K562 (cell line): Measurements from ENCODE around the gene TIMM23. TPM values are rescaled to one million over a fixed set of nuclear protein-coding genes. Genes with fewer than 3 reads are reported as not detected.
"Not testable (repeated sequence)": the region's sequence is repeated elsewhere in the genome, so short reads cannot be mapped to it uniquely, and the experiment has no call there.

Experiments
- ATAC-seq: fragments of 200-7000 bp; cut with Tn5 transposase; 3 replicates; pipeline ENCODE4 v1.9.1; 2020; ENCODE audit warnings: moderate library complexity
- BruUV-seq: library from RNA; stranded (reverse); fragments of 400-500 nt; replicated peaks from 2 replicates; lab custom pipeline; 2021; lab: Mats Ljungman, UMichigan
- CTCF ChIA-PET: fragments of 300-600 bp; formaldehyde crosslinking; extraction: SDS; loops from one replicate; lab custom pipeline; 2021; ENCODE audit warnings: low intra/inter-chr PET ratio; lab: Yijun Ruan, JAX
- POLR2A ChIA-PET: fragments of 300-600, 350-650 bp; sonication (Branson Sonifier 250); formaldehyde crosslinking; extraction: SDS; loops from one replicate; lab custom pipeline; 2021; ENCODE audit warnings: antibody characterized with exemption, inconsistent platforms; lab: Yijun Ruan, JAX
- DNase-seq, 4 experiments: peaks; one replicate each; pipeline versions ENCODE4 v3.0.0 to v3.0.0-alpha.2; 2011 to 2018; ENCODE audit warnings: low spot score in 3 of 4, mixed read lengths in 3 of 4; ENCODE audit errors: extremely low read depth in 1 of 4
- FAIRE-seq: peaks from 2 replicates; lab custom pipeline; 2011; peaks lifted over from hg19 to GRCh38; lab: Jason Lieb, UNC
- H2AFZ ChIP-seq: 2 replicates; pipeline ENCODE4 v1.6.0; 2011; ENCODE audit warnings: low read depth, low read length, control low read depth, inconsistent platforms
- H3K27ac ChIP-seq: fragments of 200-600 bp; 3 replicates; pipeline ENCODE4 v1.8.0; 2011; ENCODE audit warnings: low read depth, mild to moderate bottlenecking, control low read depth, inconsistent platforms, low read length, moderate library complexity, mixed read lengths; ENCODE audit errors: extremely low read depth
- H3K27me3 ChIP-seq, 2 experiments: fragments of 300-600 bp in 1 of 2; 2 replicates in 1 of 2; 3 replicates in 1 of 2; pipeline versions ENCODE4 v1.6.0 to v1.8.0; 2011; ENCODE audit warnings: inconsistent platforms in 2 of 2, low read length in 2 of 2, mild to moderate bottlenecking in 1 of 2, mixed read lengths in 1 of 2, moderate library complexity in 1 of 2; ENCODE audit not compliant: control insufficient read depth in 2 of 2, insufficient read depth in 2 of 2
- H3K36me3 ChIP-seq: fragments of 300-600 bp; 3 replicates; pipeline ENCODE4 v1.8.0; 2011; ENCODE audit warnings: mild to moderate bottlenecking, low read length, inconsistent platforms; ENCODE audit not compliant: control insufficient read depth, insufficient read depth
- H3K4me1 ChIP-seq, 2 experiments: fragments of 200-600 bp in 1 of 2; replicated peaks in 1 of 2; 2 replicates in 1 of 2; 3 replicates in 1 of 2; pipeline versions ENCODE4 v1.5.1 to v1.8.0; 2011; ENCODE audit warnings: inconsistent platforms in 2 of 2, low read length in 2 of 2, mild to moderate bottlenecking in 1 of 2, mixed read lengths in 1 of 2, moderate library complexity in 1 of 2; ENCODE audit not compliant: control insufficient read depth in 2 of 2, insufficient read depth in 2 of 2
- H3K4me2 ChIP-seq: 2 replicates; pipeline ENCODE4 v1.6.1; 2011; ENCODE audit warnings: low read length, control low read depth, inconsistent platforms, mixed read lengths; ENCODE audit not compliant: insufficient read depth
- H3K4me3 ChIP-seq: fragments of 200-600 bp; sonication (generic), shearing (Covaris generic); 2 replicates; pipeline ENCODE4 v1.5.1; 2016; ENCODE audit warnings: control low read depth, inconsistent platforms
- H3K79me2 ChIP-seq: fragments of 200-600 bp; 3 replicates; pipeline ENCODE4 v1.8.0; 2011; ENCODE audit warnings: low read length, inconsistent platforms; ENCODE audit not compliant: control insufficient read depth, insufficient read depth
- H3K9ac ChIP-seq, 2 experiments: 2 replicates each; pipeline versions ENCODE4 v1.6.0 to v1.6.1; 2011; ENCODE audit warnings: low read depth in 2 of 2, low read length in 2 of 2, control low read depth in 1 of 2, inconsistent platforms in 1 of 2, mild to moderate bottlenecking in 1 of 2, mixed read lengths in 1 of 2; ENCODE audit not compliant: insufficient read depth in 1 of 2
- H3K9me1 ChIP-seq: one replicate; pipeline ENCODE4 v1.6.0; 2011; ENCODE audit warnings: inconsistent platforms, mild to moderate bottlenecking, low read length, moderate library complexity; ENCODE audit not compliant: control insufficient read depth, insufficient read depth
- H3K9me3 ChIP-seq: replicated peaks from 2 replicates; pipeline ENCODE4 v1.5.1; 2011; ENCODE audit warnings: low read depth, low read length, inconsistent platforms; ENCODE audit not compliant: control insufficient read depth, insufficient read depth
- H4K20me1 ChIP-seq: replicated peaks from 2 replicates; pipeline ENCODE4 v1.6.1; 2011; ENCODE audit warnings: low read length, inconsistent platforms, mixed read lengths; ENCODE audit not compliant: control insufficient read depth, insufficient read depth
- WGBS: fragments of 100-300 bp; shearing (Covaris generic); methylation state at CpG from one replicate; pipeline ENCODE4 v1.1.6; 2016; ENCODE audit warnings: low coverage, mixed read lengths; ENCODE audit not compliant: insufficient coverage; ENCODE audit errors: missing lambda C conversion rate; 5-methylcytosine and 5-hydroxymethylcytosine counted together
- in situ Hi-C: fragments of 300-500 bp; cut with MboI; formaldehyde crosslinking; loops from 4 replicates; pipeline ENCODE4 v1.15.0; 2018; ENCODE audit warnings: inconsistent platforms, mixed read lengths
- intact Hi-C: fragments of 100-400 bp; cut with micrococcal nuclease; formaldehyde crosslinking; loops from 2 replicates; pipeline ENCODE4 v1.14.2; 2022
- polyA plus RNA-seq, 8 experiments: library from polyadenylated mRNA; depleted of rRNA in 4 of 8; stranded (reverse) in 5 of 8; unstranded in 3 of 8; fragments of >200 nt; fragmentation: Nextera tagmentation in 2 of 8; fragmentation: Illumina TruSeq in 1 of 8; extraction: Ambion mirVana in 2 of 8; extraction: Trizol in 1 of 8; gene quantifications; 2 replicates each; pipeline versions ENCODE4 v1.2.1 to v1.2.3, GENCODE V29; 2011 to 2014; ENCODE audit warnings: inconsistent platforms in 1 of 8, missing spikeins in 1 of 8
- total RNA-seq, 7 experiments: library from RNA; depleted of rRNA in 6 of 7; stranded (reverse); fragments of >200 nt in 6 of 7; fragmentation: Illumina TruSeq in 2 of 7; extraction: Trizol in 2 of 7; gene quantifications; 2 replicates each; pipeline versions ENCODE4 v1.2.1 to v1.2.3, GENCODE V29; 2011 to 2021; ENCODE audit warnings: low replicate concordance in 1 of 7
- TF ChIP-seq, protein P1 (sequence below): sonication (generic); formaldehyde crosslinking; IDR thresholded peaks from 2 replicates; pipeline ENCODE4 v1.8.1; 2023; ENCODE audit warnings: mild to moderate bottlenecking, missing genetic modification reagents

The TIMM23 gene
- total and polyA plus RNA-seq, 9 of the 15 experiments (the other 6 are each of a cell fraction or from before 2014, with no cell fraction given): 148 to 280 (median 183) TPM

DNA sequence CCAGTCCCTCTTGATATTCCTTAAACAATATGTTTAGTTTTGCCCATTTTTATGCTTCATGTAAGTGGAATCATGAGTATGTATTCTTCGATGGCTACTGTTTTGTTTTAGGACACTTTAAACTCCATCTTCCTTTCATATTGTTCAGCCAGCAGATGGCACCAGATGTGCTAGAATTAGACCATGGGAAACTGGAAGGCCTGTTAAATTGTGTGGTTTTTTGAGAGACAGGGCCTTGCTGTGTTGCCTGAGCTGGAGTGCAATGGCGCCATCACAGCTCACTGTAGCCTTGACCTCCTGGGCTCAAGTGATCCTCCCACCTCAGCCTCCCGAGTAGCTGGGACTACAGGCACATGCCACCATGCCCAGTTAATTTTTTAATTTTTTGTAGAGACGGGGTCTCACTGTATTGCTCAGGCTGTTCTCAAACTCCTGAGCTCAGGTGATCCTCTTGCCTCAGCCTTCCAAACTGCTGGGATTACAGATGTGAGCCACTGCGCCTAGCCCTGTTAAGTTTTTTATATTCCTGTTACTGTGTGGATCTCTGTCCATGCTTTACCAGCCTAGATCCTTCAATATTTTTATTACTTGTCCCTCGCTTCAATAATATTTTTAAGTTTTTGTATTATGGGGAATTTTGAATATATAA, 11.4 kb downstream of the TIMM23 start (continued):
- TF ChIP-seq, protein P1, sequence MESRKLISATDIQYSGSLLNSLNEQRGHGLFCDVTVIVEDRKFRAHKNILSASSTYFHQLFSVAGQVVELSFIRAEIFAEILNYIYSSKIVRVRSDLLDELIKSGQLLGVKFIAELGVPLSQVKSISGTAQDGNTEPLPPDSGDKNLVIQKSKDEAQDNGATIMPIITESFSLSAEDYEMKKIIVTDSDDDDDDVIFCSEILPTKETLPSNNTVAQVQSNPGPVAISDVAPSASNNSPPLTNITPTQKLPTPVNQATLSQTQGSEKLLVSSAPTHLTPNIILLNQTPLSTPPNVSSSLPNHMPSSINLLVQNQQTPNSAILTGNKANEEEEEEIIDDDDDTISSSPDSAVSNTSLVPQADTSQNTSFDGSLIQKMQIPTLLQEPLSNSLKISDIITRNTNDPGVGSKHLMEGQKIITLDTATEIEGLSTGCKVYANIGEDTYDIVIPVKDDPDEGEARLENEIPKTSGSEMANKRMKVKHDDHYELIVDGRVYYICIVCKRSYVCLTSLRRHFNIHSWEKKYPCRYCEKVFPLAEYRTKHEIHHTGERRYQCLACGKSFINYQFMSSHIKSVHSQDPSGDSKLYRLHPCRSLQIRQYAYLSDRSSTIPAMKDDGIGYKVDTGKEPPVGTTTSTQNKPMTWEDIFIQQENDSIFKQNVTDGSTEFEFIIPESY (CRISPR knock-in tag): peak; percentile 59; the same call in 1 of the 2 replicates
- TF ChIP-seq, all 486 proteins: peak for 11; not testable (repeated sequence) for 475

DNA sequence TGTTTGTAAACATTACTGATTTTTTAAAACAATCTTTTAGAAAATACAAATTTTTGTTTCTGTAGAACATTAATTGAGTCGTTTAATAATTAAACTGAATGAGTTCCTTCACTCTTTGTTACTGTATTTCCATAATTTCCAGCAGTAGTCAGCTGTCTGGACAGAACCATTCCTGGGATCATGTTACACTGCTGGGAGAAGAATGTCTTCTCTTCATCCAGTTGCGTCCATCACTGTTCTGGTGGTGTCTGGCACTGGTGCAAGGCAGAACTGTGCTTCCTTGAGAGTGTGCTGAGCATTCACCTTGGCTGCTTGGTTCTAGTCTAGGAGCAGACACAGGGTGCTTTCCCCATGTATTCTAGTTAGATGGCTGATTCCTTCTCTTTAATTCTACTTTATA, 12.2 kb downstream of the TIMM23 start:
- BruUV-seq, intact Hi-C loops, H3K9ac ChIP-seq, H3K27ac ChIP-seq, DNase-seq, H3K27me3 ChIP-seq, H3K9me1 ChIP-seq, H3K4me3 ChIP-seq, H3K4me1 ChIP-seq, ATAC-seq, H2AFZ ChIP-seq, in situ Hi-C loops, FAIRE-seq, H3K4me2 ChIP-seq, POLR2A ChIA-PET, H3K9me3 ChIP-seq, H4K20me1 ChIP-seq, CTCF ChIA-PET: not testable (repeated sequence)
- Histone ChIP-seq H3K79me2 (peaks cover 45% of the 10 kb centered on the region), H3K36me3 (peaks cover 63% of the 10 kb centered on the region)
- WGBS: 97% methylated on average over 2 of the region's 2 CpGs

DNA sequence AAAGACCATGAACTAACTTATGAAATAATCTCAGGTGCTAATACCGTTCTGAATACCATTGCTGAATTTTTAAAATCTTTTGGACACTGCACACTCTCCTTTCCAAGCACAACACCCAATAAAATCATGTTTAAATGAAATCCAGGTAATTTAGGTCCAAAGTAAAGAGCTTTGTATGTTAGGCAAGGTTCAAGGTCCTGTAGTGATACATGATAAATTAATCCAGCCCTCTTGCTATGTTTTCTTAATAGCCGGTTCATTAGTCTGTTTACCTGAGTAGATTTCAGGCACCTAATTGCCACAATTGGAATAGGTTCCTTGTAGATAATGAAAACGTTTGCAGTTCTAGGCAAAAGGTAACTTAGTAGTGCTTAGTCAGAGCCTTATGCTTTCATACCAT, 13.3 kb downstream of the TIMM23 start:
- ATAC-seq, H3K4me2 ChIP-seq, H3K27ac ChIP-seq, H3K27me3 ChIP-seq, H3K4me3 ChIP-seq, H3K9ac ChIP-seq, H3K4me1 ChIP-seq, H3K9me1 ChIP-seq, FAIRE-seq, DNase-seq, CTCF ChIA-PET, H2AFZ ChIP-seq, H3K9me3 ChIP-seq, intact Hi-C loops, BruUV-seq, in situ Hi-C loops, H4K20me1 ChIP-seq: not testable (repeated sequence)
- H3K79me2 ChIP-seq: peaks cover 39% of the 10 kb centered on the region
- POLR2A ChIA-PET: interaction anchor here (1.7 kb wide), 1 partner anchor 15 kb away, joined by 6 read pairs; no protein-coding TSS in a partner anchor
- peaks cover 66% of the 10 kb centered on the region for H3K36me3 ChIP-seq
- WGBS: 71% methylated on average over 3 of the region's 3 CpGs
